Sigmoid colon (tissue), 3 donors: ENCODE data around the gene CIART.

Experiments
- POLR2A ChIP-seq, 2 donors: fragments of 450-650 bp; IDR thresholded peaks; one replicate each; pipeline ENCODE4 v1.6.1; 2016; ENCODE audit warnings: antibody characterized with exemption in 2 of 2, mild to moderate bottlenecking in 2 of 2, moderate library complexity in 2 of 2
- TF ChIP-seq, protein P1 (sequence below), 4 experiments: fragments of 450-650 bp in 3 of 4; fragments of 200-600 bp in 1 of 4; IDR thresholded peaks; one replicate each; pipeline ENCODE4 v1.5.1; 2016 to 2019; ENCODE audit warnings: antibody characterized with exemption in 4 of 4, mild to moderate bottlenecking in 3 of 4, moderate library complexity in 2 of 4

DNA sequence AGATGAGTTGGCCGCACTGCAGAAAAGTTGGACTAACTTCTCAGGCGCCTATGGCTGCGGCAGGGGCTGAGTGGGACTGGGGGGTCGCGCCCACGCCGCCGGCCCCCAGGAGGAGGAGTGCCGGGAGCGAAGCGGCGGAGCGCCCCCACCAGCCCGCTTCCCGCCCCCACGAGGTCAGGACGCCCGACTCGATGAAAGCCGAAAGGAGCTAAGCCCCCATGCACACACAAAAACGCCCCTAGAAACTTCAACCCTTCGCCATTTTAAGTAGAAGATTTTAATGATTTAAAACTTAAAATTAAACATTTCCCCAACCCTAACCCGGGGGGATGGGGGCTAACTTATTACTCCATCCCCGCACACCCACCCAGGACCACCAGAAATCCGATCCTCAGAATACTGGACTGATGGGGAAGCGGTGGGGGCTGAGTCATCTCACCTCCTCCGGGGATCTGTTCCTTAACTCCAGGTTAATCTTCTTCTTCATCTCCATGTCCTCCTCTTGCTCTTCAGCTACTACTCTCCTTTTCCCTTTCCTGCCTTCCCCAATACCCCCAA, 47.0 kb upstream of the CIART start:
- TF ChIP-seq, protein P1, sequence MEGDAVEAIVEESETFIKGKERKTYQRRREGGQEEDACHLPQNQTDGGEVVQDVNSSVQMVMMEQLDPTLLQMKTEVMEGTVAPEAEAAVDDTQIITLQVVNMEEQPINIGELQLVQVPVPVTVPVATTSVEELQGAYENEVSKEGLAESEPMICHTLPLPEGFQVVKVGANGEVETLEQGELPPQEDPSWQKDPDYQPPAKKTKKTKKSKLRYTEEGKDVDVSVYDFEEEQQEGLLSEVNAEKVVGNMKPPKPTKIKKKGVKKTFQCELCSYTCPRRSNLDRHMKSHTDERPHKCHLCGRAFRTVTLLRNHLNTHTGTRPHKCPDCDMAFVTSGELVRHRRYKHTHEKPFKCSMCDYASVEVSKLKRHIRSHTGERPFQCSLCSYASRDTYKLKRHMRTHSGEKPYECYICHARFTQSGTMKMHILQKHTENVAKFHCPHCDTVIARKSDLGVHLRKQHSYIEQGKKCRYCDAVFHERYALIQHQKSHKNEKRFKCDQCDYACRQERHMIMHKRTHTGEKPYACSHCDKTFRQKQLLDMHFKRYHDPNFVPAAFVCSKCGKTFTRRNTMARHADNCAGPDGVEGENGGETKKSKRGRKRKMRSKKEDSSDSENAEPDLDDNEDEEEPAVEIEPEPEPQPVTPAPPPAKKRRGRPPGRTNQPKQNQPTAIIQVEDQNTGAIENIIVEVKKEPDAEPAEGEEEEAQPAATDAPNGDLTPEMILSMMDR (IDR thresholded peaks at IDR 0.05), result no peak
- no peak for TF ChIP-seq POLR2A (IDR thresholded peaks at IDR 0.05)
